Uterine smooth muscle cell (primary cell): ENCODE data around the gene DTHD1. TPM values are rescaled to one million over a fixed set of nuclear protein-coding genes. Genes with fewer than 3 reads are reported as not detected.

Source experiments
- total RNA-seq: library from RNA; depleted of rRNA; stranded (reverse); fragments of >200 nt; gene quantifications from 2 replicates; pipeline ENCODE4 v1.2.3, GENCODE V29; 2014

The DTHD1 gene
- total RNA-seq = under 0.01 TPM in 1 of 2 replicates, not detected in the other

DNA sequence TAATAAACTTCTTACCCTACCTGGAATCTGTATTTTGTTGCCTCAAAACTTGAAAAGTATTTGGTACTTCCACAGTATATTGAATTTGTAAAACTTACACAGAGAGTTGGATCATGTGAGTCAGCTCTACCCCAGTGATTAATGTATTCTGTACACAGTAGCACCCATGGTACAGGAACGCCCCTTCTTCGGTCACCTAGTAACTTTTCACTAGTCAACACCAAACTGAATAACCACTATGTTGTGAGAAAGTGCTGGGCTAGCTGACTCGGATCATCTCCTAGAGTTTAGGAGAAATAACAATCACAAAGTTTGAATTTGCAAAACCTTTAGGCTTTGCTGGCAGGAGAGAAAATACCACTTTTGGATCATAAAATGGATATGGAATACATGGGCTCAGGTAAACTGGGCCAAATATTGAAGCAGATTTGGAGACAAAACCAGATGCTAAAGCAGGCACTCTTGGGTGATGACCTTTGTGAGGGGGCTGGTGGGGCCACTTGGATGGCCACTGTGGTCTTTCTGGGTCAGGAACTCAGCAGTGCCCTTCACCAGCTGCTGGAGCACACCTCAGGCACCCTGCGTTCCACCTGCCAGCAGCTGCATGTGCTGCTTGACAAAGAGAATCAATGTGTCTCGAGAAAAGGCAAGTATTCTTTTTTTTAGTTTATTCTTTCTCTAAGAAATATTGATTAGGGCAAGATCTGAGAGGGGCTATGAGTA, at the start of gene DTHD1:
DTHD1 (plus strand) TSS at position 233 of the 723 bp plus-strand sequence; CDS start at position 376, 143 bp downstream.

GRCh38 chr4:36244257-36245082, 36.9 kb upstream of the DTHD1 start, which contains the start of gene ARAP2:
TSS of gene ARAP2 (minus strand) at chr4:36244514. CDS start at chr4:36229486, 15,028 bp downstream.

Other genes starting within 250 kb of the DTHD1 start
- gene ARAP2, start 37.1 kb upstream of the DTHD1 start, total RNA-seq = 9.1 and 9.9 TPM in 2 replicates